Mesendoderm (in vitro differentiated cells): ENCODE measurements around the gene CDH15.

ENCODE experiments used
- DNase-seq: peaks from one replicate; pipeline ENCODE4 v3.0.0; 2013
- H2AK5ac ChIP-seq: 2 replicates; pipeline ENCODE4 v1.6.1; 2013; ENCODE audit warnings: low read length, inconsistent platforms
- H2BK120ac ChIP-seq: 2 replicates; pipeline ENCODE4 v1.6.1; 2013; ENCODE audit warnings: low read depth, mild to moderate bottlenecking, low read length, moderate library complexity, mixed read lengths
- H2BK15ac ChIP-seq: replicated peaks from 2 replicates; pipeline ENCODE4 v1.6.1; 2013; ENCODE audit warnings: low read depth, mild to moderate bottlenecking, moderate library complexity
- H2BK5ac ChIP-seq: 2 replicates; pipeline ENCODE4 v1.6.1; 2013; ENCODE audit warnings: low read length, inconsistent platforms
- H3K18ac ChIP-seq: 2 replicates; pipeline ENCODE4 v1.6.1; 2013; ENCODE audit warnings: mild to moderate bottlenecking, low read length, mixed read lengths
- H3K23ac ChIP-seq: one replicate; pipeline ENCODE4 v1.6.1; 2013; ENCODE audit warnings: low read length
- H3K27ac ChIP-seq: 2 replicates; pipeline ENCODE4 v1.5.1; 2013; ENCODE audit warnings: low read depth, mild to moderate bottlenecking, inconsistent platforms, low read length, moderate library complexity
- H3K27me3 ChIP-seq: 2 replicates; pipeline ENCODE4 v1.6.1; 2013; ENCODE audit warnings: low read length, control low read depth, mild to moderate bottlenecking, inconsistent platforms; ENCODE audit not compliant: insufficient read depth, poor library complexity
- H3K36me3 ChIP-seq: 2 replicates; pipeline ENCODE4 v1.6.1; 2013; ENCODE audit warnings: low read length, inconsistent platforms; ENCODE audit not compliant: control insufficient read depth, insufficient read depth
- H3K4ac ChIP-seq: one replicate; pipeline ENCODE4 v1.6.1; 2013; ENCODE audit warnings: low read depth, mild to moderate bottlenecking, low read length, moderate library complexity
- H3K4me1 ChIP-seq: 2 replicates; pipeline ENCODE4 v1.6.1; 2013; ENCODE audit warnings: low read depth, low read length, inconsistent platforms; ENCODE audit not compliant: control insufficient read depth
- H3K4me2 ChIP-seq: 2 replicates; pipeline ENCODE4 v1.6.1; 2013; ENCODE audit warnings: low read length
- H3K4me3 ChIP-seq: 2 replicates; pipeline ENCODE4 v1.5.1; 2013; ENCODE audit warnings: mild to moderate bottlenecking, low read length
- H3K56ac ChIP-seq: one replicate; pipeline ENCODE4 v1.6.1; 2013; ENCODE audit warnings: low read length
- H3K79me1 ChIP-seq: 2 replicates; pipeline ENCODE4 v1.6.1; 2013; ENCODE audit warnings: low read length, inconsistent platforms
- H3K79me2 ChIP-seq: 2 replicates; pipeline ENCODE4 v1.6.1; 2013; ENCODE audit warnings: mild to moderate bottlenecking, low read length; ENCODE audit not compliant: control insufficient read depth, insufficient read depth
- H3K9ac ChIP-seq: 2 replicates; pipeline ENCODE4 v1.6.1; 2013; ENCODE audit warnings: low read length, inconsistent platforms
- H4K5ac ChIP-seq: one replicate; pipeline ENCODE4 v1.6.1; 2013; ENCODE audit warnings: low read length
- H4K8ac ChIP-seq: one replicate; pipeline ENCODE4 v1.6.1; 2013; ENCODE audit warnings: low read depth, mild to moderate bottlenecking, control low read depth, low read length, moderate library complexity
- WGBS: extraction: QIAGEN DNeasy Blood & Tissue Kit; methylation state at CpG from one replicate; pipeline ENCODE4 v1.1.7; 2013; ENCODE audit warnings: low lambda C conversion rate, missing lambda C conversion rate; ENCODE audit not compliant: insufficient coverage; ENCODE audit errors: extremely low coverage; 5-methylcytosine and 5-hydroxymethylcytosine counted together

CDH15 gene

GRCh38 chr16:89146211-89147005, 25.1 kb upstream of the CDH15 start:
- no CpG with 5 or more reads among the region's 21 CpGs for WGBS
- H3K4me1 ChIP-seq = no peaks in the 10 kb centered on the region

GRCh38 chr16:89147085-89147817, 24.3 kb upstream of the CDH15 start:
- Histone ChIP-seq H2AK5ac (no peak overlapping the region), H3K36me3 (no peaks in the 10 kb centered on the region), H4K8ac (no peak overlapping the region), H3K4me2 (no peak overlapping the region), H3K27me3 (no peaks in the 10 kb centered on the region), H2BK5ac (no peak overlapping the region), H2BK120ac (no peak overlapping the region), H3K27ac (no peak overlapping the region), H3K4ac (no peak overlapping the region), H3K4me3 (no peak overlapping the region), H4K5ac (no peak overlapping the region), H3K18ac (no peak overlapping the region), H3K79me2 (no peaks in the 10 kb centered on the region), H3K9ac (no peak overlapping the region), H3K4me1 (no peaks in the 10 kb centered on the region), H3K79me1 (no peaks in the 10 kb centered on the region), H2BK15ac (no peak overlapping the region), H3K23ac (no peak overlapping the region), H3K56ac (no peak overlapping the region)
- no CpG with 5 or more reads among the region's 11 CpGs for WGBS
- peak; percentile 24 for DNase-seq

More at GRCh38 chr16:89146211-89147005, 25.1 kb upstream of the CDH15 start:
- H3K27ac ChIP-seq = no peak overlapping the region
- H3K4me2 ChIP-seq = no peak overlapping the region
- H3K9ac ChIP-seq = no peak overlapping the region
- no peaks in the 10 kb centered on the region for H3K79me2 ChIP-seq
- no peak overlapping the region for H3K4ac ChIP-seq
- no peak overlapping the region for H4K8ac ChIP-seq
- H3K36me3 ChIP-seq = no peaks in the 10 kb centered on the region
- no peak overlapping the region for H2BK15ac ChIP-seq
- no peak for DNase-seq
- no peak overlapping the region for H3K4me3 ChIP-seq
- H2BK120ac ChIP-seq = no peak overlapping the region
- H2BK5ac ChIP-seq = no peak overlapping the region
- no peaks in the 10 kb centered on the region for H3K27me3 ChIP-seq
- H3K56ac ChIP-seq = no peak overlapping the region
- no peak overlapping the region for H3K23ac ChIP-seq
- H2AK5ac ChIP-seq = no peak overlapping the region
- H3K79me1 ChIP-seq = no peaks in the 10 kb centered on the region
- H4K5ac ChIP-seq = no peak overlapping the region
- H3K18ac ChIP-seq = no peak overlapping the region

GRCh38 chr16:89149386-89149785, 22.2 kb upstream of the CDH15 start:
- no peak overlapping the region for H3K9ac ChIP-seq
- no peak overlapping the region for H2BK5ac ChIP-seq
- H4K5ac ChIP-seq = no peak overlapping the region
- no peak overlapping the region for H3K56ac ChIP-seq
- H3K23ac ChIP-seq = no peak overlapping the region
- no peak overlapping the region for H4K8ac ChIP-seq
- WGBS = no CpG with 5 or more reads among the region's 9 CpGs
- no peaks in the 10 kb centered on the region for H3K27me3 ChIP-seq
- DNase-seq = peak; percentile 38
- H3K4me3 ChIP-seq = no peak overlapping the region
- no peak overlapping the region for H2AK5ac ChIP-seq
- H3K4me2 ChIP-seq = no peak overlapping the region
- H3K4ac ChIP-seq = no peak overlapping the region
- H3K4me1 ChIP-seq = no peaks in the 10 kb centered on the region
- H3K18ac ChIP-seq = no peak overlapping the region
- no peak overlapping the region for H3K27ac ChIP-seq
- H3K79me1 ChIP-seq = no peaks in the 10 kb centered on the region
- no peak overlapping the region for H2BK15ac ChIP-seq
- no peaks in the 10 kb centered on the region for H3K79me2 ChIP-seq
- no peaks in the 10 kb centered on the region for H3K36me3 ChIP-seq
- H2BK120ac ChIP-seq = no peak overlapping the region

- Histone ChIP-seq H2BK120ac (no peak overlapping the region), H3K36me3 (no peaks in the 10 kb centered on the region), H3K79me1 (no peaks in the 10 kb centered on the region), H4K8ac (no peak overlapping the region), H2BK15ac (no peak overlapping the region), H2AK5ac (no peak overlapping the region), H3K27ac (no peak overlapping the region), H3K4me1 (no peaks in the 10 kb centered on the region), H3K9ac (no peak overlapping the region), H3K56ac (no peak overlapping the region), H4K5ac (no peak overlapping the region), H2BK5ac (no peak overlapping the region), H3K23ac (no peak overlapping the region), H3K18ac (no peak overlapping the region), H3K4me3 (no peak overlapping the region), H3K79me2 (no peaks in the 10 kb centered on the region), H3K27me3 (no peaks in the 10 kb centered on the region), H3K4me2 (no peak overlapping the region), H3K4ac (no peak overlapping the region)
- DNase-seq = no peak
- WGBS = no CpG with 5 or more reads among the region's 18 CpGs
Measured at GRCh38 chr16:89150090-89150835, 21.3 kb upstream of the CDH15 start.

- no peak overlapping the region for H3K9ac ChIP-seq
- no peak overlapping the region for H3K4me2 ChIP-seq
- H3K79me1 ChIP-seq = no peaks in the 10 kb centered on the region
- no peaks in the 10 kb centered on the region for H3K36me3 ChIP-seq
- H3K23ac ChIP-seq = no peak overlapping the region
- H3K27ac ChIP-seq = no peak overlapping the region
- no peak overlapping the region for H2BK15ac ChIP-seq
- H3K27me3 ChIP-seq = no peaks in the 10 kb centered on the region
- H4K5ac ChIP-seq = no peak overlapping the region
- H3K4me3 ChIP-seq = no peak overlapping the region
- no peaks in the 10 kb centered on the region for H3K4me1 ChIP-seq
- H3K56ac ChIP-seq = no peak overlapping the region
- WGBS = no CpG with 5 or more reads among the region's 8 CpGs
- H3K4ac ChIP-seq = no peak overlapping the region
- H3K18ac ChIP-seq = no peak overlapping the region
- no peak overlapping the region for H4K8ac ChIP-seq
- H3K79me2 ChIP-seq = no peaks in the 10 kb centered on the region
- DNase-seq = no peak
- H2BK120ac ChIP-seq = no peak overlapping the region
- no peak overlapping the region for H2AK5ac ChIP-seq
- H2BK5ac ChIP-seq = no peak overlapping the region
Measured at GRCh38 chr16:89150981-89151380, 20.6 kb upstream of the CDH15 start.
